Activated naive CD4-positive, alpha-beta T cell treated with anti-CD3 and anti-CD28 coated beads, Interleukin-2, amount 50 U/mL, for 24 hours (primary cell): Measurements from ENCODE around the gene KIF1A.
A peak's percentile ranks its signal among the peaks of the same experiment; 100 is the strongest.
"Not testable (repeated sequence)": the region's sequence is repeated elsewhere in the genome, so short reads cannot be mapped to it uniquely, and the experiment has no call there.

Experiments
- H3K27ac Mint-ChIP-seq: one replicate; pipeline ENCODE4 v1.8.0; 2021; ENCODE audit warnings: mild to moderate bottlenecking, mixed read lengths
- H3K27me3 Mint-ChIP-seq: one replicate; pipeline ENCODE4 v1.8.0; 2021; ENCODE audit warnings: mixed read lengths
- H3K36me3 Mint-ChIP-seq: one replicate; pipeline ENCODE4 v1.8.0; 2021; ENCODE audit warnings: mixed read lengths
- H3K4me1 Mint-ChIP-seq: one replicate; pipeline ENCODE4 v1.8.0; 2021; ENCODE audit warnings: mixed read lengths
- H3K4me3 Mint-ChIP-seq: one replicate; pipeline ENCODE4 v1.8.0; 2021; ENCODE audit warnings: mild to moderate bottlenecking, mixed read lengths
- H3K9me3 Mint-ChIP-seq: one replicate; pipeline ENCODE4 v1.8.0; 2021; ENCODE audit warnings: mixed read lengths

The KIF1A gene

DNA sequence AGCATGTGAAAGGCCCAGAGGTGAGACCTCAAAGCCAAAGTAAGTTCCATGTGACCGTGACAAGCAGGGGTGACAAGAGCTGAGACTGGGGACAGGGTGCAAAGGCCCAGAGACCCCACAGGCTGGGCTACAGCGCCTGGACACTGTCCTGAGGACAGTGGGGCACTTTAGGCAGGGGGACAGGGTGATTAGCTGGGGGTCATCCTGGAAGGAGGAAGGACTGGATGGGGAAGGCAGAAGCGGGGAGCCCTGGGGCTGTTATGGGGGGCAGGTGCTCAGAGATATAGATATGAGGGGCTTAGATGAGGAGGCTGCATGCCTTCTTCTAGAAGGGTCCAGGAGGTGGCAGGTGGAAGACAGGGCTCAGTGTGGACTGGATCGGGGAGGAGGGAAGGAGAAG is 31.5 kb downstream of the KIF1A start:
- no peak overlapping the region for H3K4me3 Mint-ChIP-seq
- peak overlapping the region; percentile 11 for H3K27ac Mint-ChIP-seq
- H3K36me3 Mint-ChIP-seq = no peaks in the 10 kb centered on the region
- no peaks in the 10 kb centered on the region for H3K27me3 Mint-ChIP-seq
- no peaks in the 10 kb centered on the region for H3K4me1 Mint-ChIP-seq
- H3K9me3 Mint-ChIP-seq = no peaks in the 10 kb centered on the region

DNA sequence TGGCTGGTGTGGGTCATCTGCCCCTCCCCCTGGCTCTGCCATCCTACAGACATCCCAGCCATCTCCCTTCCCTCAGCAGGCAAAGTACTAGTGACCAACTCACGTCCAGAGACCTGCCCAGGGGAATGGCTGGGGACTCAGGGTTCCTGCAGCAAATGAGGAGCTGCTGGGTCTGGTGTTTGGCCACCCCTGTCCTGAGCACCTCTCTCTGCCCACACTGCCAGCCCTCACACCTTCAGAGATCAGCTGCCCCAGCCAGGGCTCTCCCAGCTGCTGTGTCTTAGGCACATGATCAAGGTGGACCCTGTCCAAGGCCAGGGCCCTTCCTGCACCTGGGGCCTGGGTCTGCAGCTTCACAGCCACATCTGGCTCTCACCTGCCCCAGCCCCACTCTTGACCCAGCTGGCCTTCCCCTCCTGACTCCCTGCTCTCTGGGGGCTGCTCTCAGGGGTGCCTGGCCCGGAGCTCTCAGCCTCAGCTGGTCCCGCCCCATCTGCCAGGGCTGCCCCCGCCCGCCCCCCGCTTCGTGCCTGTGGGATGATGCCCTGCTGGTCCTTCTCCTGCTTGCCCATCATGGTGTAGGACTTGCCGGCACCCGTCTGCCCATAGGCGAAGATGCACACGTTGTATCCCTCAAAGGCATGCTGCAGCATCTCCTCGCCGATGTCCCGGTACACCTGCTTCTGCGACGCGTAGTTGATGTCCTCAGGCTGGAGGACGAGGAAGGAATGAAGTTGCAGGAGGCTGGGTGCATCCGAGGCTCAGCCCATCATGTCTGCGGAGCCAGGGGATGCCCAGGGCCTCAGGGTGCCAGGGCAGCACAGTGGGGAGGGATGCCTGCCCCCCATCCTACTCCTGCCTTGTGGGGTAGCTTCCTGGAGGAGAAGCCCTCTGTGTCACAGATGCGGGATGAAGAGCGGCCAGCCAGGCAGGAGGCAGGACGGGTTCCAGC is 32.2 kb downstream of the KIF1A start:
- no peaks in the 10 kb centered on the region for H3K4me1 Mint-ChIP-seq
- no peak overlapping the region for H3K4me3 Mint-ChIP-seq
- no peaks in the 10 kb centered on the region for H3K9me3 Mint-ChIP-seq
- no peaks in the 10 kb centered on the region for H3K36me3 Mint-ChIP-seq
- H3K27me3 Mint-ChIP-seq = no peaks in the 10 kb centered on the region
- H3K27ac Mint-ChIP-seq = peak overlapping the region; percentile 11

DNA sequence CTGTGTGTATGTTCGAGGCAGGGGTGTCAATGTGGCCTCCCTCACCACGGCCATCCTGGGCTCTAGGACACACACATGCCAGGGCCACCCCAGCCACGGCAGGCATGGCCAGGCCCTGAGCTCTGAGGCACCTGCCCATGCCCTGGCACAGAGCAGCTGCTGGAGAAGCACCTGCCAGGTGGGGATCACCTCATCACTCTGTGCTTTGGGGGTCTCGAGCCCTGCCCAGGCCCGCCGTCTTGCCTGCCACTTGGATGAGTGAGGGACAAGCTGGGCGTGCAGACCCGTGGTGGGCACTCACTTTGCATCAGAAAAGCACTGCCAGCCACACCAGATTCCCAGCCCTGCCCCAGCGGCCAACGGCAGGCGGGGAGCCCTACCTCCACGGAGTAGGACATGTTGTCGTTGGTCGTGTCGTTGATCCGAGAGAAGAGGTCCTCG is 33.1 kb downstream of the KIF1A start:
- Mint-ChIP-seq H3K36me3 (no peaks in the 10 kb centered on the region), H3K27me3 (no peaks in the 10 kb centered on the region)

DNA sequence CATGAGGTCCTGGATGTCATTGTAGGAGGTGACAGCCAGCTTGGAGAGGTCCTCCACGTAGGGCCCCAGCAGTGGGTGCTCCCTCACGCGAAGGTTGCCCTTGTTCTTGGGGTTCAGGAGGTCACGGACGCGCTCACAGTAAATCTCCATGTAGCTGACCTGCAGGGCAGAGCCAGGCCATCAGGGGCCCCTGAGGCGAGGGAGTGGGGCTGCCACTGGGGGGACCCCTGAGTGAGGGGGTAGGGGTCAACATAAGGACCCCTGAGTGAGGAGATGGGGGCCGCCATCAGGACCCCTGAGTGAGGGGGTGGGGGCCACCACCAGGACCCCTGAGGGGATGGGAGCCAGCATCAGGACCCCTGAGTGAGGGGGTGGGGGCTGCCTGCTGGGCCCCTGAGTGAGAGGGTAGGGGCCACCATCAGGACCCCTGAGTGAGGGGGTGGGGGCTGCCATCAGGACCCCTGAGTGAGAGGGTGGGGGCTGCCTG is 33.6 kb downstream of the KIF1A start:
- Mint-ChIP-seq H3K9me3 (no peaks in the 10 kb centered on the region), H3K4me3 (no peak overlapping the region)

More for the DNA sequence above, 33.1 kb downstream of the KIF1A start:
- Mint-ChIP-seq H3K4me1 (no peaks in the 10 kb centered on the region), H3K9me3 (no peaks in the 10 kb centered on the region), H3K27ac (no peak overlapping the region), H3K4me3 (no peak overlapping the region)

DNA sequence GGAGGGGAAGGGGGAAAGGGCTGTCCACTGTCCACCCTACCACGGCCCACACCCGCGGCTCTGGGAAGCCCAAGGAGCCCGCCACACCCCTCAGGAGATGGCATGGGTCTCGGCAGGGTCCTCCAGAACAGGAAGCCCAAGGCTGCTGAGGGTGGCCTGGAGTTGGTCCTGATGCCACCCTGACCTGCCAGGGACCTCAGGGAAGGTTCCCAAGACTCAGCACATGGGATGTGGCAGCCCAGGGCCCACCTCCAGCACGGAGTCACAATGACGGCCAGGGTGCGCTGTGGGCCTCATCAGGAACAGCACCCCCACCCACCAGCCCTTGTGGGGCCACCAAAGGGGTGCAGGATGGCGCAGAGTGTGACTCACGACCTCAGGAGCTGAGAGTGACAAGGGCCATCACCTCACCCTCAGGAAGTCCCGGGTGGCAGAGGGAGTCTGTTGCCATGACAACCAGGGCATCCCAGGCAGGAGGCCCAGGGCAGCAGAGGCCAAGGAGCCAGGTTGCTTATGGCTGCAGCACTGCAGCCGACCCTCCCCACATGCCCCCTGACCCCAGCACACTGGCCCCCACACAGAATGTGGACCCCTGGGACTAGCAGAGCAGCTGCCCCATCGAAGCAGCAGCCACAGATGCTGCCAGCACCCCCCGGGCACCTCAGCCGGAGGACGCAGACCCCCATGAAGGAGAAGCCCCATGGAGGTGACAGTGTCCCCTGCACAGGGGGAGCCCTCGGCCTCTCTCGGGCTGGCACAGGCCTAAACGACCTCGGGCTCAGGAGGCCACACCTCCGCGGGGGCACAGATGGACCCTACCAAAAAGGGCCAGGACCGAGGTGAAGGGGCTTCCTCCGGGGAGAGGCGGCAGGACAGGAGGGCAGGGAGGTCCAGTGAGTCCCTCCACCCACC is 34.3 kb downstream of the KIF1A start:
- no peak overlapping the region for H3K27ac Mint-ChIP-seq
- H3K9me3 Mint-ChIP-seq = no peaks in the 10 kb centered on the region
- no peaks in the 10 kb centered on the region for H3K4me1 Mint-ChIP-seq
- H3K4me3 Mint-ChIP-seq = no peak overlapping the region
- H3K36me3 Mint-ChIP-seq = no peaks in the 10 kb centered on the region
- H3K27me3 Mint-ChIP-seq = no peaks in the 10 kb centered on the region

More for the DNA sequence above, 33.6 kb downstream of the KIF1A start:
- Mint-ChIP-seq H3K36me3 (no peaks in the 10 kb centered on the region), H3K27me3 (no peaks in the 10 kb centered on the region), H3K4me1 (no peaks in the 10 kb centered on the region), H3K27ac (no peak overlapping the region)

DNA sequence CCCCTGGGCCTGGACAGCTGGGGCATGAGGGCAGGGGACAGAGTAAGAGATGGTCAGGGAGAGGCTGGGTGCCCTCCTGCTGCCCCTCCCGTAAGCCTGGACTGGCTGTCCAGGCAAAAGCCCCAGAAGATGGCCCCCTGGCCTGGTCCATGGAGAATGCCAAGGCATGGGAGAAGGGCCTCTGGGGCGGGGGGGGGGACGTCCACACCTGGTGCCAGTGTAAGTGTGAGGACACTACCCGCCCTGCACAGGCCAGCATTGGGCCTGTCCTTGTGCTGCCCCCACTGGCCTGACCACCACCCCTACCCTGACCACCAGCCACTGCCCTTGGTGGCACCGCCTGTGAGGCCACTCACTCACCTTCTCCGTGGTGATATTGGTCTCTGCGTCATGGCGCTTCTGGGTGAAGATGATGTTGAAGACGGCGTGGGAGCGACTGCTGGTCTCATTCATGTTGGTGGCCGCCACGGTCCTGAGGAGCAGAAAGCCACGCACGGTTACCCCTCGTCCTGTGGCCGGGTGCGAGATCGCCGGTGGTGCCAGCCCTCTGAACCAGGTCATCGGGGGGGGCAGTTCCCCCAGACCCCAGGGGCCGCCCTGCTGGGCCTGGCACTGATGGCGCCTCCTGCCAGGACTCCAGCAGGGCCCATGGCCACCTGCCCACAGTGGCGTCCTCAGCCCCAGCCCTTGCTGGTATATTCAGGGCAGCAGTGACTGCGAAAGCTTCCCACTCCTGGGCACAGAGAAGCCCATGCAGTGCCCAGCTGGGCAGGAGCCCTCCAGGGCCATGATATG is 35.2 kb downstream of the KIF1A start:
- H3K36me3 Mint-ChIP-seq = no peaks in the 10 kb centered on the region
- no peak overlapping the region for H3K4me3 Mint-ChIP-seq
- H3K4me1 Mint-ChIP-seq = no peaks in the 10 kb centered on the region
- no peak overlapping the region for H3K27ac Mint-ChIP-seq
- no peaks in the 10 kb centered on the region for H3K27me3 Mint-ChIP-seq
- H3K9me3 Mint-ChIP-seq = no peaks in the 10 kb centered on the region

DNA sequence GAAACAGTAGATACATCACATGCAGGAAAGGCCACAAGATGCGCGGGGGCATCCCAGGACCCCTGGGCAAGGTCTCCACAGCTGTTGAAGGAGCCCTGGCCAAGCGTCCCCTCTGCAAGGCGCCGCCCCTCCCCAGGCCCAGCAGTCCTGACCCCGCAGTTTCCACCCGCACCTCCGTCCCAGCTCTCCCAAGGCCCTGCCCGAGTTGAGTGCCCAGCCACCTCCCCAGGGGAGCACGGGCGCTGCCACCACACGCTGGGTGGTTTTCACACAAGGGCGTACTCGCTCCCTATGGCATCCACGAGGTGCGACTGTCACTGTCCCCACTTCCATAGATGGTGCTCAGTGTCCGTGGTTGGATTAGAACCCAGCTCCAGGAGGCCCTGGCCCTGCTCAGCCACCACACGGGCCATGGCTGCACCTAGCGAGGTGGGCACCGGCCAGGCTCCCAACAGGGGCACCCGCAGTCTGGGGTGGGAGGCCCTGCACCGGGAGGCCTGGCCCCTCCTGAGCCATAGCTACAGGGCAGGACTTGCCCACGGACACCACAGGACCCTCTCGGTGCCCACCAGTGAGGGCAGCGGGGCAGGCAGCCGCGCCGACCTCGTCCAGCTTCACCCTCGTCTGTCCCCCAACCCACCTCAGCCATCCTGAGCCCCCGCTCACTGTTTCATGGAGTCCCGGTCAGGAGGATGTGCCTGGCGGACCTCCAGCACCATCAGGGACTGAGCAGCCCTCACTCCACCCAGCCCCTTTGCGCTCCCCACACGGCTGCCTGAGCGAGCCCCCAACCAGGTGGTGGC is 36.0 kb downstream of the KIF1A start:
- H3K27me3 Mint-ChIP-seq = no peaks in the 10 kb centered on the region
- H3K9me3 Mint-ChIP-seq = no peaks in the 10 kb centered on the region
- no peak overlapping the region for H3K4me3 Mint-ChIP-seq
- H3K36me3 Mint-ChIP-seq = no peaks in the 10 kb centered on the region
- H3K4me1 Mint-ChIP-seq = no peaks in the 10 kb centered on the region
- no peak overlapping the region for H3K27ac Mint-ChIP-seq

DNA sequence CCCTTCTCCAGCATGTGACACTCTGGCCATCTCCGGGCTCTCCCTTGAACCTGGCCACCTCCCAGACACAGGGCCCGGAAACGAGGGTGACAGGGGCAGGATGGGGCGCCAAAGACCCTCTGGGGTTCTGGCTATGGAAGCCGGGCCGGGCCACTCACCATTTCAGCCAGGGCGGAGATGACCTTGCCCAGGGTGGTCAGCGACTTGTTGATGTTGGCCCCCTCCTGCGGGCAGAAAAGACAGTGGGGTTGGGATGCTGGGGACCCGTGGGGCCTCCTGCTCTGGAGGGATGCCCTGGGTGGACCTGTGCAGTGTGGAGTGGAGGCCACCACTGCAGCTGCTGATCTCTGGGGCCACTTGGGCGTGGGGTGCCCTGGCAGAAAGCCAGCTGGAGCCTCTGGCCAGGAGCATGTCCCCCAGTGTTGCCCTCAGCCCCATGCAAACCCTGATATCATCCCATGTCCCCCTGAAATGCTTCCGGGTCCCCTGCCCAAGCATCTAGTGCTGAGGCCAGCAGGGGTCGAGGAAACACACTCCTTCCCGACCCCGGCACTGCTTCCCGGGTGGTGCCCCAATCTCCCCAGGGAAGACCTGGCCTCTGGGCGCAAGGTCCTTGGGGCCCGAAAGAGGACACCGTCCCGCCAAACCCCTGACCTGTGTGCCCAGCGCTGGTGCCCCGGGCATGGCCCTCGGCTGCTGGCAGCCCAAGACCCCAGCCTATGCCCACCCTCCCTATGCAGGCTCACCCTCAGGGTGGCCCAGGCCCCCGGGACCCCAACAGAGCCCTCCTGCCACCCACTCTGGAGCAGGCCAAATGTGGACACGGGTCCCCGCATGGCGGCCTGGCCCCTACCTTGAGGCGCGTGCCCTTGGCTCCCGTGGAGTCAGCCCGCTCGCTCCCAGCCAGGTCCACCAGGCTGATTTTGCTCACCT is 36.9 kb downstream of the KIF1A start:
- Mint-ChIP-seq H3K4me3 (no peak overlapping the region), H3K36me3 (no peaks in the 10 kb centered on the region), H3K9me3 (no peaks in the 10 kb centered on the region), H3K4me1 (no peaks in the 10 kb centered on the region), H3K27ac (no peak overlapping the region), H3K27me3 (no peaks in the 10 kb centered on the region)

DNA sequence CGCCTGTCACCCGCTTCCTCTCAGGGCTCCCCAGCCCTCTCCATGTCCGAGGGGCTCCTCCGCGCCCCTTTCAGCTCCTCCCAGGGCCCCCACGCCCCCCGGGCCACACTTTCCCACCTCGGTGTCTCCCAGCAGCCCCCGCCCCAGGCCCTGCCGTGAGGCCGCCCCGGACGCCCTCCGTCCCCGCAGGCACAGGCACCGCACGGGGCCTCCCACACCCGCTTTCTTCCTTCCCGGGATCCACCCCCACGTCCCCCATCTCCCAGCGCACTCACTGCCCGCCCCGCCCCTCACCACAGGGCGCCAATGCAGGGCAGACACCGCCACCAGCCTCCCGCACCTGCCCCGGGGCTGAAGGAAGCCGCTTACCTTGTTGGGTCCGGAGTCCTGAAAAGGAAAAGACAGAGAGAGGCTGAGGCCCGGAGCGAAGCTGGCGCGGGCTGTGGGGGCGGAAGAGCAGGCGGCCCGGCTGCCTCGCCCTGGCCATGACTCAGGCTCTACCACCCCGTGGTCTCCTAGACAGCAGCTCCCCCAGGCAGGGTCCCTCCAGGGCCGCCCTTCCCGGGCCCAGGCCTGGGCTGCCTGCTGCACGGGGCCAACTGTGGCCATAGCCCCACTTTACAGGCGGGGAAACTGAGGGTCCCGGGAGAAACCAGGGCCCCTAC is 37.7 kb downstream of the KIF1A start:
- Mint-ChIP-seq H3K4me1 (no peaks in the 10 kb centered on the region), H3K4me3 (no peak overlapping the region), H3K9me3 (no peaks in the 10 kb centered on the region), H3K27me3 (no peaks in the 10 kb centered on the region), H3K27ac (no peak overlapping the region), H3K36me3 (no peaks in the 10 kb centered on the region)

DNA sequence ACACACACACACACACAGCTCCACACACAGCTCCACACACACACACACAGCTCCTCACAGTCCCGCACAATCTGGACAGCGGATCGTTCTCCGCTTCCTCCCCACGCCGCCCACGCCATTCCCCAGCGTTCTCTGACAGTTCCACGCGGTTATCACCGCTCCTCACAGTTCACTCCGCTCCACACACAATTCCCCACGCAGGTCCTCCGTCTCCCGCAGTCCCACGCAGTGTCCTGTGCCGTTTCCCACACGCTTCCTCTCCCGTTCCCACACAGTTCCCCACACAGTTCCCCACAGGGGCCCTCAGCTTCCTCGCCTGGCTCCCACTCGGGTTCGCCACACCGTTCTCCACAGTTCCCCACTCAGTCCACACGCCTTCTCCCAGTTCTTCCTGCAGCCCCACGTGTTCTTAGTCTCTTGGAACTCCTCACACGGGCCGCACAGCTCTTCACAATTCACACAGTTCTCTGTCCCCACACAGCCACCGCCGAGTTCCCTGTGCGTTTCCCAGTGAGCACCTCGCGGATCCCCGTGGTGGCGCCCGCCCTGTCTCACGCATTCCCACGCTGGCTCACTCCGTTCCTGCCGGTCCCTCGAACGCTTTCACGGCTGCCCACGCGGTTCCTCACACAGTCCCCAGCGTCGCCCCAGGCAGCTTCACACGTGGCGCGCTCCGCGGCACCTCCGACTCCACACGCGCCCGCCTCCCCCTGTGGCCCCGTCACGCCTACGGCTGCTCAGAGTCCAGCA is 38.4 kb downstream of the KIF1A start:
- no peaks in the 10 kb centered on the region for H3K9me3 Mint-ChIP-seq
- no peaks in the 10 kb centered on the region for H3K27me3 Mint-ChIP-seq
- H3K27ac Mint-ChIP-seq = no peak overlapping the region
- no peaks in the 10 kb centered on the region for H3K36me3 Mint-ChIP-seq
- no peaks in the 10 kb centered on the region for H3K4me1 Mint-ChIP-seq
- H3K4me3 Mint-ChIP-seq = no peak overlapping the region

DNA sequence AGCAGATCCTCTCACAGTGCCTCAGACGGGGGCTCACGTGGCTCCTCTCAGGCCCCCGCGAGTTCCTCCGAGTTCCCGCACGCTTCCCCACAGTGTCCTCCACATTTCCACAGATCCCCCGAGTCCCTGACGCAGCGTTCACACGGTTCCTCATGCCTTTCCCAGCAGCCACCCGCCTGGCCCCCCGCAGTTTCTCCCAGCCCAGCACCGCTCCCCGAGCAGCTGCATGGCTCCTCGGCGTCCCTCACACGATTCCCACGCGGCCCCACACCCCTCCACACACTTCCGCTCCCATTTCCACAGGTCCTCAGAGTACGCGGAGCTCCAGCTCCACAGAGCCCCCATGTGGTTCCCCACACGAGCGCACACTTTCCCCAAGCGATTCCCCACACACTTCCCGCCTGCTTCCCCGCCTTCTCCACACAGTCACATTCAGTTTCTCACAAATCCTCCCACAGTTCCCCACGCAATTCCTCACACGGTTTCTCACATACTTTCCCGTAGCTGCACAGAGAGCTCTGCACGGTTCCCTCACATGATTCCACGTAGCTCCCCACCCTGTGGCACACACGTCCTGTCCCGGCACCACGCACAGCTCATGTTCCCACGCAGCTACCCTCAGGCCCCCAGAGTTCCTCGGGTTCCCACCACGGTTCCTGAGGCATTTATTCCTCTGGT is 39.9 kb downstream of the KIF1A start:
- Mint-ChIP-seq H3K4me1 (no peaks in the 10 kb centered on the region), H3K9me3 (no peaks in the 10 kb centered on the region), H3K27ac (no peak overlapping the region), H3K4me3 (no peak overlapping the region), H3K36me3 (no peaks in the 10 kb centered on the region), H3K27me3 (no peaks in the 10 kb centered on the region)

DNA sequence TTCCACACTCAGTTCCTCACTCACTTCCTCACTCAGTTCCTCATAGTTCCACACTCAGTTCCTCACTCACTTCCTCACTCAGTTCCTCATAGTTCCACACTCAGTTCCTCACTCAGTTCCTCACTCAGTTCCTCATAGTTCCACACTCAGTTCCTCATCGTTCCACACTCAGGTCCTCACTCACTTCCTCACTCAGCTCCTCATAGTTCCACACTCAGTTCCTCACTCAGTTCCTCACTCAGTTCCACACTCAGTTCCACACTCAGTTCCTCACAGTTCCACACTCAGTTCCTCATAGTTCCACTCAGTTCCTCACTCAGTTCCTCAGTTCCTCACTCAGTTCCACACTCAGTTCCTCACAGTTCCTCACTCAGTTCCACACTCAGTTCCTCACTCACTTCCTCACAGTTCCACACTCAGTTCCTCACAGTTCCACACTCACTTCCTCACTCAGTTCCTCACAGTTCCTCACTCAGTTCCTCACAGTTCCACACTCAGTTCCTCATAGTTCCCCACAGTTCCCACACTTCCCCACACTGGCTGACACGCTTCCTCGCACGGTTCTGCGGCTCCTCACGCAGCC is 40.7 kb downstream of the KIF1A start:
- H3K27ac Mint-ChIP-seq, H3K27me3 Mint-ChIP-seq, H3K36me3 Mint-ChIP-seq, H3K4me1 Mint-ChIP-seq, H3K9me3 Mint-ChIP-seq, H3K4me3 Mint-ChIP-seq: not testable (repeated sequence)
